GM06990 (cell line): ENCODE results near the gene DSCAM.

Experiments
- DNase-seq: peaks from one replicate; pipeline ENCODE4 v3.0.0-alpha.2; 2011; ENCODE audit not compliant: insufficient read length; ENCODE audit errors: extremely low read depth
- H3K27me3 ChIP-seq: replicated peaks from 2 replicates; pipeline ENCODE4 v1.6.0; 2011; ENCODE audit warnings: low read length; ENCODE audit not compliant: control insufficient read depth, insufficient read depth
- H3K36me3 ChIP-seq: 2 replicates; pipeline ENCODE4 v1.5.1; 2011; ENCODE audit warnings: low read length; ENCODE audit not compliant: control insufficient read depth, insufficient read depth
- H3K4me3 ChIP-seq: replicated peaks from 2 replicates; pipeline ENCODE4 v1.5.1; 2011; ENCODE audit warnings: low read depth, mild to moderate bottlenecking, control low read depth, low read length
- CTCF ChIP-seq: IDR thresholded peaks from 2 replicates; pipeline ENCODE4 v1.5.1; 2011; ENCODE audit warnings: low read length, control low read depth, mild to moderate bottlenecking, inconsistent platforms; ENCODE audit not compliant: insufficient read depth, poor library complexity, severe bottlenecking

Gene DSCAM

GRCh38 chr21:40555021-40555528 is 291.9 kb downstream of the DSCAM start:
- DNase-seq, result no peak
- H3K36me3 ChIP-seq, result no peaks in the 10 kb centered on the region
- H3K4me3 ChIP-seq, result no peak overlapping the region
- no peak for TF ChIP-seq CTCF
- H3K27me3 ChIP-seq, result no peaks in the 10 kb centered on the region

- no peak for DNase-seq
- Histone ChIP-seq H3K27me3 (no peaks in the 10 kb centered on the region), H3K4me3 (no peak overlapping the region), H3K36me3 (no peaks in the 10 kb centered on the region)
- no peak for TF ChIP-seq CTCF
These were observed 293.2 kb downstream of the DSCAM start for GRCh38 chr21:40553781-40554180.

DNA sequence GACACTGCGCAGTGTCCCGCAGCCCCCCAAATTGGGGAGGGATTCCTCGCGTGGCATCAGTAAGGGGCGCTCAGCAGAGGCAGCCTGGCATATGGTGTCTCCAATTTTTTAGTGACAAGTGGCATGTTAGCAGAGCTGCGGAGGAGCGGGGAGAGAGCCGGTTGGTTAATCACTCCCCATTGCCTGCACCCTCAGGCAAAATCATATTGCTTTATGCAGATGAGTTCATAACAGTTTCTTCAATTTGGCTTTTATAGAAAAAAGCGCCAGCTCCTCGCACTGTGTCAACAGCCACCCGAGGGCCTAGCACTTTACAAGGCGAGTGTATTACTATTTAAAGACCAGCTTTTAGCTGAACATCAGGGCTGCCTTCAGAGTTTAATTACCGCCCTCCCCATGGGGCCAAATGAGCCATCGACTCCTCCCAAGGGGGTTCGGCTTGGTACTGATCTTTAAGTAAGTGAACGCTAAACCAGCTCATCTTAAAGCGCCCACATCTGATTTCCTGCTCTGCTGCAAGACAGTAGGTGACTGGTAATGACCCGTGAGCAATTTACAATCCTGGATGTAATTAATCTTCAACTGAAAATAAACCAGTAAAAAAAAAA is 298.9 kb downstream of the DSCAM start:
- DNase-seq, result no peak
- TF ChIP-seq CTCF, result no peak
- Histone ChIP-seq H3K27me3 (no peaks in the 10 kb centered on the region), H3K4me3 (no peak overlapping the region), H3K36me3 (no peaks in the 10 kb centered on the region)

DNA sequence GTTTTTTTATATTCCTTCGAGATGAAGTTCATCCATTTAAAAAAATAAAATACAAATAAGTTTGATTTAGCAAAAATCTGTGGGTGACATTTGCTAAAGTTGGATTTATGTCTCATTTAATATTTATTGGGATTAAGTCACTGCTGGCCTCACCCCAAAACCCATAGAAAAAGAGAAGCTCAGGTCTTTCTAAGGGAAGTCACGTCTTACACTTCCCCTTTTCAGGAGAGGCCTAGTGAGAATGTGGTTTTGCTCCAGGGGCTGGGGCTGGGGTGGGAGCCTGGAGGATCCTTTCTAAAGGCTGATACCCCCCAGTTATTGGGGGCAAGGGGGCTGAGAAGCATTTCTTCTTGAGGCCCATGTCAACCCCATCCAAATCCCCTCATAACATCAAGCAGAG is 300.3 kb downstream of the DSCAM start:
- Histone ChIP-seq H3K27me3 (no peaks in the 10 kb centered on the region), H3K4me3 (no peak overlapping the region), H3K36me3 (no peaks in the 10 kb centered on the region)
- DNase-seq, result no peak
- TF ChIP-seq CTCF, result no peak

GRCh38 chr21:40540216-40540615 is 306.7 kb downstream of the DSCAM start:
- no peak for TF ChIP-seq CTCF
- Histone ChIP-seq H3K36me3 (no peaks in the 10 kb centered on the region), H3K27me3 (no peaks in the 10 kb centered on the region), H3K4me3 (no peak overlapping the region)
- DNase-seq, result no peak

DNA sequence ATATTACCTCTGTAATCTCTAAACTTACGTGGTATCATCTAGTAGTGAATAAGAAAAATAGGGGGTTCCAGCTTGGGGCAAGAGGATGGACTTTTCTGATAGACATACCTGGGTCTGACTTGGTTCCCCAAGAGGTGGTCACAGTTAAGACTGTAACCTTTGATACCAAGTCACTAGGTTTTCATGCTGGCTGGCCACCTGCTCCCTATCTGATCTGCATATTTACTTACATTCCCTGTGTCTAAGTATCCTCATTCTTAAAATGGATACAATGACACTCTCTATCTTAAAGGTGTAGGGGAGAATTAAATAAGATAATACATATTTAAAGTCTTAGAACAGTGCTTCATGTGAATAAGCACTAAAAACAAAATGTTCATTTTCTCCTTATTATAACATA is 312.1 kb downstream of the DSCAM start:
- no peak for TF ChIP-seq CTCF
- Histone ChIP-seq H3K4me3 (no peak overlapping the region), H3K27me3 (no peaks in the 10 kb centered on the region), H3K36me3 (no peaks in the 10 kb centered on the region)
- no peak for DNase-seq
